ENCODE results near the gene XYLT1.
A peak's percentile ranks its signal among the peaks of the same experiment; 100 is the strongest.

Gene XYLT1

DNA sequence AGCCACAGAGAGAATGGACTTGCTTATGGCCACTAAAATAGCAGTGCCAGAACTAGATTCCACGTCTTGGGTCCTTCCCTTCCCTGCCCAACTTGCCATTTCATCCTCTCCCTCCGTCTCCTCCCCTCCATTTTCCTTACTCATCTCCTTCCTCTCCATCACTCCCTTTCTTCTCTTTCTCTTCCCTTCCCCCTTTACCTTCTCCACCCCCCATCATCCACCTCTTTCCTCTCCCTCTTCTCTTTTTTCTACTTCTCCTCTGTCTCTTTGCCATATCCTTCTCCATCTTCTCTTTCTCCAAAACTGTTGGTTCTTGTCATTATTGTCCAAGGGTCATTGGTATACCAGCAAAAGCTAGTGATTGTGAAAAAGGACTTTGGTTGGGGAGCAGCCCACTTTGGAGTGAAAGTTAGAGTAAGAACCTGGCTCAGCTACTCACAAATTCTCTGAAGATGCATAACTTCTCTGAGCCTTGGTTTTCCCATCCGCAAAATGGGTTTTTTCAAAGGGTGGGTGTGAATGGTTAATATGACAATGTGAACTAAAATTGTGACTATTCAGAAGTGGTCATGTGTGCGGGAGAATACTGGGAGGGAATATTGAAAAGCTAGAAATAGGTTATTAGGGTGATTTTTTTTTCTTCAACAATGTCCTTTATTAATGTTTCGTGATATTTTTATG is 393.8 kb downstream of the XYLT1 start:
- DNase-seq, result no peak

DNA sequence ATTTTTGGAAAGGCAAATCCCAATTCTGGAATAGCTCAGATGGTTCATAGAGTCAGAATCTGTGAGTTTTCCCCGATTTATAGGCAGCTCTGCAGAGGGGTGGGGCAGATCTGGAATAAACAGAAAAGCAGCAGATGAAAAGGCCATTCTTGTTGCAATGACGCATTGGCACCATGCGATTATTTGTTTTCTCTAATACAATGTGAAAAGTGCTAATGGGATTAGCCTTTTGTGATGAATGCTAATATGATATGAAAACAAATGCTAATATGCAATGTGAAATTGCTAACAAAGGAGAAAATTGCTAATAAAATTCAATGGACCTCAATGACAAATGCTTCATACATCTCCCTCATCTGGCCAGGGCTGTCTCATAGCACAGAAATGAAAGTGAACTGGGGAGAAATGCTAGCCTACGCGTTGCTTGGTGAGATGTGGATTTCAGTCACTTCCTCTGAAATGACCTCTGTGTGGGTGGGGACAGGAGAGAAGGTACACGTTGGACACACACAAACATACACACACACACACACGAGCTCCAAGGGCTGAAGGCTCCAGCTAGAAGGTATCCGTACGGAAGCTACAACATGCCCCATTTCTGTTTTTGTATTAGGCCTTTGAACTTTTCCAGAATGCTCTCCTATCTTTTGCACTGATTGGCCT is 394.5 kb downstream of the XYLT1 start:
- DNase-seq, result peak in 1 of 2 donors; percentile 57

DNA sequence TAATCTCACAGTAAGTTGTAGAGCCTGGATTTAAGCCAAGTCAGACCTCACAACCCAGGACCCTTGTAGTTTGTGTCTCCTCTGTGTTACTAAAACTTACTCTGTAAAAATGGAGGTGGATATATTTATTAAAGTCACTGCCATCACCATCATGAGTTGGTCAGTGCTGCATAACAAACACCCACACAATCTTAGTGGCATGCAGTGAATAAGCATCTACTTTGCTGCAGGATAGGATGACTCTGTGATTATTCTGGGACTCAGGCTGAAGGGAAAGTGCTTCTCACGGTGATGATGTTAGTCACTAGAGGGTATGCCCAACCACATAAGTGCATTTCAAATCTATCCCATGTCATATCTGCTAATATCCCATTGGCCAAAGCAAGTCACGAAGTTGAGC is 398.7 kb downstream of the XYLT1 start:
- DNase-seq, result peak; percentile 40 to 86

DNA sequence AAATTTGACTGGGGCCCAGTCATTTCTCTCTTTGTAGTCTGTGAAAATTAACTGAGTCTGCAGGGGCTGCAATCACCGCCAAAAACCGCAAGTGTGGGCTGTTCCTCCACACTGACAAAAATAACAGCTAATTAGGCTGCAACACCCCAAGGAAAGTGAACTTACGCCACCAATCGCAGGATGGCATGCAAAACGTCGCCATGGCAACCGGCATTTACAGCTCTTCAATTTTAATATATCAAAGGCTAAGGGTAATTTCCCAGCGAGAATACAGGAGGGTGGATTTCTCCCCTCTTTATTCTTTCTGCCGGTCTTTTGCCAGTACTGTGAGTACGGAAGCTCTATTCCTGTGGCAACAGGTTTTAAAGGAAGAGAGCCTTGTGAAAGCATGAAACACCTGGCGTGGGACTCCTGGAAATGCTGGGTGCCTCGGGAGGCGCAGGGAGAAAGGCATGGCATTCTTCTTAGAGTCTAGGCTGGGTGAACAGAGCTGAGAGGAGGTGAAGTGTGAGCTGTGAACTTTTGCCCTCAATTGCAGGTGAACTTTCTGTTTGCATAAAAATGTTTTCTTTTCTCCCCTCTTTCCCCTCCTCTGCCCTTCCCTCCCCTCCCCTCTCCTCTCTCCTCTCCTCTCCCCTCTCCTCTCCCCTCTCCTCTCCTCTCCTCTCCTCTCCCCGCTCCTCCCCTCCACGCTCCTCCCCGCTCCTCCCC is 399.7 kb downstream of the XYLT1 start:
- DNase-seq, result peak; percentile 85 to 91

DNA sequence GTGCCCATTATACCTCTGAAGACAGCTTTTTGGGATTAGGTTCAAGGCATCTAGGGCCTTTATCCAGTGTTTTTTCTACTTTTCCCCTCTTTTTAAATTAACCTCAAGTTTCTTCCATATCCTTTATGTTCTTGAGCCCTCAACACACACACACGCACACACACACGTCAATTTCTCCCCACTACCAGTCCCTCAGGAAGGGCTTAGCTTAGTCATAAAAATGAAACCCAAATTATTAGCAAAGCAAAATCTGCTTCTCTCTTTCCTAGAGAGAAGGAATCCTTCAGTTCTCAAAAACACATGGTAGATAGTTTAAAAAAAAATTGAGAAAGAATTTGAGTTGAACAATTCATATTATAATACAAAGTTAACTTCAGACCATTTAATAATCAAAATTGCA is 401.1 kb downstream of the XYLT1 start:
- DNase-seq, result peak; percentile 17 to 35

DNA sequence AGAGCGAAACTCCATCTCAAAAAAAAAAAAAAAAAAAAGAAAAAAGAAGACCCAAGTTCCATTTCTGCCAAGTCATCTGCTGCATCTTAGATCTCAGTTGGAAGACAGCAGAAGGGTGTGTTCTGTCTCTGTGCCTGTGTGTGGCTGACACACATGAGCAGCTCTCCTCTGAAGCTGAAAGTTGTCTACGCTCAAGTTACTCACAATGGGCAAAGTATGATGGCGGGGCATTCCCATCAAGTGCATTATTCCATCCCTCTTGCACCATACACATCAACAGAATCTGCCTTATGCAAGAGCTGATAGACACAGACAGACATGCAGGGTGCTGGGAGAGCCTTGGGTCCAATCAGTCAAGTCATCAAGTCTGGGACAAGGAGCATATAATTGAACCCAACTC is 402.2 kb downstream of the XYLT1 start:
- no peak for DNase-seq

DNA sequence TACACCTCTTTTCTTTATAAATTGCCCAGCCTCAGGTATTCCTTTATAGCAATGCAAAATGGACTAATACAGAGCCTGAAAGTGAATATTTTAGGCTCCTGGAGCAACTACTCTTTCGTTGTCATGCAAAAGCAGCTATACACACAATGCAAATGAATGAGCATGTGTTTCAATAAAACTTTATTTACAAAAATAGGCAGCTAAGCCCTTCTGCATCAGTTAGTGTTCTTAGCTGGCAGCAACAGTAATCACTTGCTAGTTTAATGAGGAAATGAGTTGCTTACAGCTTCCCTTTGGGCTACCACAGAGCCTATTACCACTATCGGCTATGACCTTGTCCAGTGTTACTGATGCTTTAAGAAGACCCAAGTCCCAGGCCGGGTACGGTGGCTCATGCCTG is 402.9 kb downstream of the XYLT1 start:
- no peak for DNase-seq

DNA sequence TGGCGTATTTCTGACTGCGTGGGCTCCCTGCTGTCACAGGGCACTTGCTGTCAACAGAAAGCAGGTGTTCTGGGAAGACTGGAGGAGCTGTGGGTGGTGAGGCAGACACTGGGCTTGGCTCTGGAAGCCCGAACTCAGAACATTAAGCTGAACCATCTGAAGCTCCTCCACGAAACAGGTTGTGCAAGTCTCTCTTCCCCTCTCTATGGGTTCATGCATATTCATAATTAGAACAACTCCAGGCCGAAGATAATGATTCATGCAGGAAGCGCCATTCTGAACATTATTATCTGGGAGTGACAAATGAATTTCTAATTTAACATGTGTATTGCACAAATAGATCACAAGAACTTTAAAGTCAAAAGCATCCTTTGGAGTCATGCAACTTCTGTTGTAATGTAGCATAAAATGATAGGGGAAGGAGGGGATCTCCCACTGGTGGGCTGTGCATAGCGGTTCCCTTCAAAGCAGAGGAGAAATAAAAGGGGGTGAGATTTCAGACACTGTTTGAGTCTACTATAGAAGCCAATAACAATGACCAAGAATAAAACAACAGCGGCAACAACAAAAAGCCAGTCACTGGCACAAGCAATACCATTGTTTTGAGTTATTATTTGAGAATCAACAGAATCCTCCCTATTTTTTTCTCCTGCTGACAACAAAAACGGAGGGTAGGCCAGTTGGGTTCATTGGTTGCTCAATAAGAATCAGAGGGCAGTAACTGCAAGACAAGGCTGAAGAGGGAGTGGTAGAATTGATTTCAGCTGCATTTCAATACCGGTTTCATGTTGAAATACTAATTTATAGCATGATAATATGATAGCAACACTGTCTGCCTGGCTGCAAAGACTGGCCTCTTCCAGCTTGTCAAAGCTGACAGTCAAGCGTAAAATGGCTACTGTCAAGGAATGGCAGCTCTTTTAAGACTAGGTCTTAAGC is 407.3 kb downstream of the XYLT1 start:
- DNase-seq, result peak; percentile 70 to 73

DNA sequence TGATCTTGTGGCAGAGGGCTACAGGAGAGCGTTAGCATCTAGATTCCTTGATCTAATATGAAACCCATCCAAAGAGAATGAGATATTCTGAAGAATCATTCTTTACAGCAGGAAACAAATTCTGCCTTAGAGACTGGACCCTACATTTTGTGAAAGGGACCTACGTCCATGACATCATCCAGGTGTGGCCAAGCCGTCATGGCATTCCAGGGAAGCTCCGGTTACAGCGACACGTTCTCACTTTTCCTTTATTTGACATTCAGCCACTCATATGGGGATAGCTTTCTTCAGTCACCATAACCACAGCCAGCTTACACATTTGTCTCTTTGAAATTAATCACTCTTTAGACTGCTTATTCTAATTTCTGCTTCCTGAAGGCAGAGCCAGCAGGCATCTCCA is 408.1 kb downstream of the XYLT1 start:
- DNase-seq, result no peak

DNA sequence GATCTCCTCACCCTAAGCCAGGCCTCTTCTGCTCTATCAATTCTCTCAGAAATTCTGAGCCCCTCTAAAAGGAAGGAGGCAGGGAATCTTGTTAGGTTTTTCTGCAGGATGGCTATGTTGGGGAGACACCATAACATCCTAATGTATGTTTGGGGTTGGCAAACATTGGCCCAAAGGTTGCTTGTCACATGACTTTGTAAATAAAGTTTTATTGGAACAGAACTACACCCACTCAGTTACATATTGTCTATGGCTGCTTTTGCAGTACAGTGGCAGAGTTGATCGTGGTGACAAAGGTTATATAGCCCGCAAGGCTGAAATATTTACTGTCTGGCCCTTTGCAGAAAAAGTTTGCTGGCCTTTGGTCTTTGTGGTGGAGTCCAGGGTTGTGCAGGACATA is 409.4 kb downstream of the XYLT1 start:
- no peak for DNase-seq

DNA sequence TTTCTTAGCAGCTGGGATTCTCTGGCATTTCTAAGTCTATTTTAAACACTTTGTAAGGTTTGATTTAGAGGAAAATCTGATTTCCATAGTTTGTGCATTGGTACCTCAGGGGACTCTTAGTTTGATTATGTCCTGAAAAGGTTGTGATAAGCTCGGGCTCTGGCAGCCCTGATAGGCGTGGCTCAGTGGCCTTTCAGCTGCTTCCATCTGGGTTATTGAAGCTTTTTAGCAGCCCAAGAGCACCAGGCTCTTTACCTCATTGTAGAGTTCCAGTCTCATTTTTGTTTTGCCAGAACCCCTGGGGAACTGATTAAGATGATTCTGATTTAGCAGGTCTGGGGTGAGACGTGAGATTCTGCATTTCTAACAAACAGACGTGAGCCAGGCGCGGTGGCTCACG is 412.3 kb downstream of the XYLT1 start:
- DNase-seq, result no peak

DNA sequence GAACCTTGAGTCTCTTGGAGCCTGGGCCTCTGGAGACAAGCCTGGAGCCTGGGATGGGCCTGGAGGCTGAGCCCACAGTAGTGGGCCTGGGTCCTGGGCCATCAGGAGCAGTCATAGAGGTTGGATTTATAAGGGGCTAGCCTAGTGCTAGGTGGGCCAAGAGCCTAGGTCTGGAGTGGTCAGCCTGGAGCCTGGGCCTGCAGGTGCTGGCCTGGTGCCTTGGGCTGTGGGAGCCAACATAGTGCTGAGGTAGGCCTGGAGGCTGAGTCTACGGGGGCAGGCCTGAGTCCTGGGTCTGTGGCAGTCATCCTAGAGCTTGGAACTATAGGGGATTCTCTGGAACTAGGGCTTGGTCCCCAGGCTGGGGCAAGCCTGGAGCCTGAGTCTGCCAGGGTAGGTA is 414.1 kb downstream of the XYLT1 start:
- DNase-seq, result no peak

DNA sequence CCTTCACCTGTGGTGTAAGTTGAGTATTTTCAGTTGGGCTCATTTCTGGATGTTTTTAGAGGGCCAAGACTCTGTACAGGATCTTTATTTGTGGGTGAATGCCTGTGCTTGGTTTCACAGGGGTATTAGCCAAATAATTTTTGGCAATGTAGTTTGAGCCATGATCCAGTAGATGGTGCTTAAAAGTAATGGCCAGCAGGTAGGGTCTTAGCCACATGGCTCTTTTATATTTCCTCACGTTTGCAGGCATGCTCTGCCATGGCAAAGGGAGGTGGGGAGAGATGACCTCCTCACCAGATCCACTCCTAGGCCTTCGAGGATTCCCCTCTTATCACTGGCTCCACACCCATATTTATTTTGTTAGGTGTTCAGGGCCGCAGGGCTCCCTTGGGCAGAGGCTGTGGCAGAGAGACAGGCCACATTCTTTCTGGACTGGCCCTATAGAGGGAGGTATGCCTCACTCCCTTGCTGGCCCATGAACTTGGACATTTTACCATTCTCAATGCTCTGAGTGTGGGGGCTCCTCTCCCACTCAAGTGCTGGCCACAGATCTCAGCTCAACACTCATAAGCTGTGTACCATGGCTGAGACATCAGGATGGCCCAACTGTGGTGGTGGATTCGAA is 417.1 kb downstream of the XYLT1 start:
- DNase-seq, result no peak
